ENCODE results near the gene IP6K3. TPM values are rescaled to one million over a fixed set of nuclear protein-coding genes. Genes with fewer than 3 reads are reported as not detected.

The IP6K3 gene
- total and polyA plus RNA-seq, 4 donors, result 0.22 to 1.0 (median 0.43) TPM

- Histone ChIP-seq H3K27me3 (ENCODE audit: control insufficient read depth, insufficient read depth, low read length) (no peaks in the 10 kb centered on the region), H3K9me3 (ENCODE audit: control insufficient read depth, insufficient read depth, low read length) (no peaks in the 10 kb centered on the region), H3K4me1 (ENCODE audit: control insufficient read depth, insufficient read depth, low read length) (peaks cover 21% of the 10 kb centered on the region), H3K36me3 (ENCODE audit: control insufficient read depth, insufficient read depth, low read length) (peaks cover 38% of the 10 kb centered on the region), H3K27ac (ENCODE audit: low read depth, low read length) (no peak overlapping the region), H3K4me3 (ENCODE audit: low read depth, low read length) (no peak overlapping the region)
- DNase-seq (ENCODE audit: low read depth in 4 of 6, low spot score in 6 of 6), result no peak
- WGBS (ENCODE audit: insufficient coverage), result 78% methylated on average over 17 of the region's 19 CpGs
These were observed 62.9 kb downstream of the IP6K3 start for GRCh38 chr6:33683576-33684427.

- H3K9me3 ChIP-seq (ENCODE audit: control insufficient read depth, insufficient read depth, low read length), result no peaks in the 10 kb centered on the region
- no peak overlapping the region for H3K27ac ChIP-seq (ENCODE audit: low read depth, low read length)
- H3K4me3 ChIP-seq (ENCODE audit: low read depth, low read length), result no peak overlapping the region
- H3K36me3 ChIP-seq (ENCODE audit: control insufficient read depth, insufficient read depth, low read length), result peaks cover 33% of the 10 kb centered on the region
- WGBS (ENCODE audit: insufficient coverage), result 64% methylated on average over 7 of the region's 15 CpGs
- peak in 2 of 6 donors; percentile 38 to 46 for DNase-seq (ENCODE audit: low read depth in 4 of 6, low spot score in 6 of 6)
- peaks cover 21% of the 10 kb centered on the region for H3K4me1 ChIP-seq (ENCODE audit: control insufficient read depth, insufficient read depth, low read length)
- no peaks in the 10 kb centered on the region for H3K27me3 ChIP-seq (ENCODE audit: control insufficient read depth, insufficient read depth, low read length)
These were observed 63.6 kb downstream of the IP6K3 start for GRCh38 chr6:33683051-33683571.

- Histone ChIP-seq H3K27ac (ENCODE audit: low read depth, low read length) (no peak overlapping the region), H3K4me3 (ENCODE audit: low read depth, low read length) (no peak overlapping the region), H3K4me1 (ENCODE audit: control insufficient read depth, insufficient read depth, low read length) (peaks cover 21% of the 10 kb centered on the region), H3K36me3 (ENCODE audit: control insufficient read depth, insufficient read depth, low read length) (peaks cover 29% of the 10 kb centered on the region), H3K9me3 (ENCODE audit: control insufficient read depth, insufficient read depth, low read length) (no peaks in the 10 kb centered on the region), H3K27me3 (ENCODE audit: control insufficient read depth, insufficient read depth, low read length) (no peaks in the 10 kb centered on the region)
- no peak for DNase-seq (ENCODE audit: low read depth in 4 of 6, low spot score in 6 of 6)
- WGBS (ENCODE audit: insufficient coverage), result 94% methylated on average over 11 of the region's 13 CpGs
These were observed 64.4 kb downstream of the IP6K3 start for GRCh38 chr6:33682341-33682740.

GRCh38 chr6:33679761-33680160, 66.9 kb downstream of the IP6K3 start:
- Histone ChIP-seq H3K9me3 (ENCODE audit: control insufficient read depth, insufficient read depth, low read length) (no peaks in the 10 kb centered on the region), H3K27ac (ENCODE audit: low read depth, low read length) (no peak overlapping the region), H3K27me3 (ENCODE audit: control insufficient read depth, insufficient read depth, low read length) (no peaks in the 10 kb centered on the region), H3K4me1 (ENCODE audit: control insufficient read depth, insufficient read depth, low read length) (peaks cover 18% of the 10 kb centered on the region), H3K4me3 (ENCODE audit: low read depth, low read length) (no peak overlapping the region), H3K36me3 (ENCODE audit: control insufficient read depth, insufficient read depth, low read length) (peaks cover 15% of the 10 kb centered on the region)
- 92% methylated on average over 20 of the region's 20 CpGs for WGBS (ENCODE audit: insufficient coverage)
- no peak for DNase-seq (ENCODE audit: low read depth in 4 of 6, low spot score in 6 of 6)

GRCh38 chr6:33678932-33679490, 67.7 kb downstream of the IP6K3 start:
- no peaks in the 10 kb centered on the region for H3K9me3 ChIP-seq (ENCODE audit: control insufficient read depth, insufficient read depth, low read length)
- peaks cover 8% of the 10 kb centered on the region for H3K36me3 ChIP-seq (ENCODE audit: control insufficient read depth, insufficient read depth, low read length)
- H3K4me1 ChIP-seq (ENCODE audit: control insufficient read depth, insufficient read depth, low read length), result peaks cover 23% of the 10 kb centered on the region
- H3K4me3 ChIP-seq (ENCODE audit: low read depth, low read length), result no peak overlapping the region
- H3K27me3 ChIP-seq (ENCODE audit: control insufficient read depth, insufficient read depth, low read length), result no peaks in the 10 kb centered on the region
- 89% methylated on average over 11 of the region's 12 CpGs for WGBS (ENCODE audit: insufficient coverage)
- DNase-seq (ENCODE audit: low read depth in 4 of 6, low spot score in 6 of 6), result no peak
- no peak overlapping the region for H3K27ac ChIP-seq (ENCODE audit: low read depth, low read length)

- Histone ChIP-seq H3K27me3 (ENCODE audit: control insufficient read depth, insufficient read depth, low read length) (no peaks in the 10 kb centered on the region), H3K4me1 (ENCODE audit: control insufficient read depth, insufficient read depth, low read length) (peaks cover 24% of the 10 kb centered on the region), H3K4me3 (ENCODE audit: low read depth, low read length) (no peak overlapping the region), H3K9me3 (ENCODE audit: control insufficient read depth, insufficient read depth, low read length) (no peaks in the 10 kb centered on the region), H3K27ac (ENCODE audit: low read depth, low read length) (no peak overlapping the region), H3K36me3 (ENCODE audit: control insufficient read depth, insufficient read depth, low read length) (peaks cover 5% of the 10 kb centered on the region)
- DNase-seq (ENCODE audit: low read depth in 4 of 6, low spot score in 6 of 6), result no peak
- 83% methylated on average over 21 of the region's 24 CpGs for WGBS (ENCODE audit: insufficient coverage)
These were observed 68.3 kb downstream of the IP6K3 start for GRCh38 chr6:33678233-33678931.

- Histone ChIP-seq H3K27ac (ENCODE audit: low read depth, low read length) (no peak overlapping the region), H3K4me3 (ENCODE audit: low read depth, low read length) (no peak overlapping the region), H3K4me1 (ENCODE audit: control insufficient read depth, insufficient read depth, low read length) (peaks cover 18% of the 10 kb centered on the region), H3K9me3 (ENCODE audit: control insufficient read depth, insufficient read depth, low read length) (no peaks in the 10 kb centered on the region), H3K27me3 (ENCODE audit: control insufficient read depth, insufficient read depth, low read length) (no peaks in the 10 kb centered on the region), H3K36me3 (ENCODE audit: control insufficient read depth, insufficient read depth, low read length) (peaks cover 5% of the 10 kb centered on the region)
- 96% methylated on average over 2 of the region's 2 CpGs for WGBS (ENCODE audit: insufficient coverage)
- no peak for DNase-seq (ENCODE audit: low read depth in 4 of 6, low spot score in 6 of 6)
These were observed 69.0 kb downstream of the IP6K3 start for GRCh38 chr6:33677689-33678088.

GRCh38 chr6:33677143-33677660, 69.5 kb downstream of the IP6K3 start:
- DNase-seq (ENCODE audit: low read depth in 4 of 6, low spot score in 6 of 6), result no peak
- peaks cover 18% of the 10 kb centered on the region for H3K4me1 ChIP-seq (ENCODE audit: control insufficient read depth, insufficient read depth, low read length)
- WGBS (ENCODE audit: insufficient coverage), result 81% methylated on average over 5 of the region's 8 CpGs
- no peaks in the 10 kb centered on the region for H3K9me3 ChIP-seq (ENCODE audit: control insufficient read depth, insufficient read depth, low read length)
- H3K27me3 ChIP-seq (ENCODE audit: control insufficient read depth, insufficient read depth, low read length), result no peaks in the 10 kb centered on the region
- peaks cover 5% of the 10 kb centered on the region for H3K36me3 ChIP-seq (ENCODE audit: control insufficient read depth, insufficient read depth, low read length)
- H3K27ac ChIP-seq (ENCODE audit: low read depth, low read length), result no peak overlapping the region
- H3K4me3 ChIP-seq (ENCODE audit: low read depth, low read length), result no peak overlapping the region

GRCh38 chr6:33676416-33677142, 70.1 kb downstream of the IP6K3 start:
- 92% methylated on average over 15 of the region's 15 CpGs for WGBS (ENCODE audit: insufficient coverage)
- H3K9me3 ChIP-seq (ENCODE audit: control insufficient read depth, insufficient read depth, low read length), result no peaks in the 10 kb centered on the region
- no peak overlapping the region for H3K4me3 ChIP-seq (ENCODE audit: low read depth, low read length)
- H3K27ac ChIP-seq (ENCODE audit: low read depth, low read length), result no peak overlapping the region
- H3K4me1 ChIP-seq (ENCODE audit: control insufficient read depth, insufficient read depth, low read length), result peaks cover 18% of the 10 kb centered on the region
- H3K27me3 ChIP-seq (ENCODE audit: control insufficient read depth, insufficient read depth, low read length), result no peaks in the 10 kb centered on the region
- DNase-seq (ENCODE audit: low read depth in 4 of 6, low spot score in 6 of 6), result no peak
- H3K36me3 ChIP-seq (ENCODE audit: control insufficient read depth, insufficient read depth, low read length), result peaks cover 5% of the 10 kb centered on the region
